Daoy (cell line): ENCODE measurements around the gene FOXD1. TPM values are rescaled to one million over a fixed set of nuclear protein-coding genes. Genes with fewer than 3 reads are reported as not detected.
"Not testable (repeated sequence)": the region's sequence is repeated elsewhere in the genome, so short reads cannot be mapped to it uniquely, and the experiment has no call there.

Experiments
- DNase-seq: peaks from one replicate; pipeline ENCODE4 v3.0.0-alpha.2; 2015; ENCODE audit warnings: low read depth
- total RNA-seq: library from RNA; depleted of rRNA; stranded (reverse); fragments of >200 nt; shearing (Covaris generic); gene quantifications from 2 replicates; pipeline ENCODE4 v1.2.3, GENCODE V29; 2014; rRNA removed

Gene FOXD1
- 21.9 and 62.3 TPM in 2 replicates for total RNA-seq

- peak; percentile 98 for DNase-seq
Observed at GRCh38 chr5:73448463-73449136, at the start of gene FOXD1. FOXD1 (minus strand) TSS chr5:73448777; CDS start chr5:73448362, 415 bp downstream.

- DNase-seq: no peak
Observed at GRCh38 chr5:73497497-73498056, 49.0 kb upstream of the FOXD1 start.

GRCh38 chr5:73496984-73497457 is 48.4 kb upstream of the FOXD1 start:
- peak; percentile 63 for DNase-seq

- no peak for DNase-seq
Observed at GRCh38 chr5:73495772-73496335, 47.3 kb upstream of the FOXD1 start.

- no peak for DNase-seq
Observed at GRCh38 chr5:73494721-73495120, 46.1 kb upstream of the FOXD1 start.

GRCh38 chr5:73493421-73493820 is 44.8 kb upstream of the FOXD1 start:
- DNase-seq: no peak

GRCh38 chr5:73491155-73491554 is 42.6 kb upstream of the FOXD1 start:
- no peak for DNase-seq

GRCh38 chr5:73490088-73490487 is 41.5 kb upstream of the FOXD1 start:
- DNase-seq: no peak

- no peak for DNase-seq
Observed at GRCh38 chr5:73488806-73489205, 40.2 kb upstream of the FOXD1 start.

GRCh38 chr5:73487815-73488214 is 39.2 kb upstream of the FOXD1 start:
- DNase-seq: no peak

- not testable (repeated sequence) for DNase-seq
Observed at GRCh38 chr5:73487257-73487656, 38.7 kb upstream of the FOXD1 start.

GRCh38 chr5:73486119-73486899 is 37.7 kb upstream of the FOXD1 start:
- no peak for DNase-seq

GRCh38 chr5:73485715-73486114 is 37.1 kb upstream of the FOXD1 start:
- DNase-seq: peak; percentile 41

GRCh38 chr5:73484511-73484910 is 35.9 kb upstream of the FOXD1 start:
- no peak for DNase-seq

GRCh38 chr5:73483676-73484075 is 35.1 kb upstream of the FOXD1 start:
- no peak for DNase-seq

- DNase-seq: peak; percentile 15
Observed at GRCh38 chr5:73482383-73483136, 34.0 kb upstream of the FOXD1 start.

- DNase-seq: no peak
Observed at GRCh38 chr5:73480500-73480899, 31.9 kb upstream of the FOXD1 start.

- DNase-seq: no peak
Observed at GRCh38 chr5:73472116-73472515, 23.5 kb upstream of the FOXD1 start.

GRCh38 chr5:73471654-73472053 is 23.1 kb upstream of the FOXD1 start:
- no peak for DNase-seq

GRCh38 chr5:73469878-73470277 is 21.3 kb upstream of the FOXD1 start:
- no peak for DNase-seq

- DNase-seq: not testable (repeated sequence)
Observed at GRCh38 chr5:73468638-73469037, 20.1 kb upstream of the FOXD1 start.
